ENCODE data around the gene CLMN.

CLMN gene

GRCh38 chr14:95235351-95235750, 84.4 kb downstream of the CLMN start:
- no peak for DNase-seq

DNA sequence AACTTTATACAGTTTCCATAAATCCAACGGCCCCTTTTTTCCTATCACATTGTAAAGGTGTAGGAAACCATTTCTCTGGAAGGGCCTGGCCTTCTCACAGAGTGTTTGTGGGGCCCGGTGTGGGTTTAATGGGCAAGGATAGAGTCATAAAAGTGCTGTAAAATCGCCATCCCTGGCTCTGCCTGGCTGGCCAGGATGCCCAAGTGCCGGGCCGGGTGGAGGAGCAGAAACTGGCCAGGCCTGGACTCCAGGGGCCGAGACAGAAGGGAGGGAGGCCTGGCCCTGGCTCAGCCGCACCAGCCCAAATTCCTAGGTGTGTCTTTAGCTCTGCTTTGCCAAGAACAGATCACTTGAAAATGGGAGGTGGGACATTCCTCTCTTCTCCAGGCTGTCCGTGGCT, 85.3 kb downstream of the CLMN start:
- DNase-seq: no peak

DNA sequence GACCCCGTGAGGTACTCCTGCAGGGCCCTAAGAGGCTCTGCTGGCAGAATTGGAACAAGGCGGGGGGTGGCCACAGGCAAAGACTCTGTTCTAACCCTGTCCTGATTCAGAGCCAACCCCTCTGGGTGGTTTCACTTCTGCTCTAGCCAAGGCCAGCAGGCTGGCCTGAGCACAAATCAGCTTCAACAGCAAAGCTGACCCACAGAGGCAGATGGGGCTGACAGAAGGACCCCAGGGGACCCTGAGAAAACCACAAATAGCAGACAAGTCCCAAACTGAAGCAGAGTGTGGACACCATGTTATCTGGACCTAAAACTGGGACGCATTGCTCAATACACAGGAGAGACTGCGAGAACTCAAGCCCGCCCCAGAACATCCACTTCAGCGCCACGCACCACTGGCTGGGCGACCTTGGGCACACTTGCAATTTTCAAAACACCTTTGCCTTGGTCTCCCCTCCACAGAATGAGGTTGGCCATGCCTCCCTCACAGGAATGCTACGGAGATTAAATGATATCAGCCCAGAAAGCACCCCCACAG, 85.9 kb downstream of the CLMN start:
- no peak for DNase-seq

DNA sequence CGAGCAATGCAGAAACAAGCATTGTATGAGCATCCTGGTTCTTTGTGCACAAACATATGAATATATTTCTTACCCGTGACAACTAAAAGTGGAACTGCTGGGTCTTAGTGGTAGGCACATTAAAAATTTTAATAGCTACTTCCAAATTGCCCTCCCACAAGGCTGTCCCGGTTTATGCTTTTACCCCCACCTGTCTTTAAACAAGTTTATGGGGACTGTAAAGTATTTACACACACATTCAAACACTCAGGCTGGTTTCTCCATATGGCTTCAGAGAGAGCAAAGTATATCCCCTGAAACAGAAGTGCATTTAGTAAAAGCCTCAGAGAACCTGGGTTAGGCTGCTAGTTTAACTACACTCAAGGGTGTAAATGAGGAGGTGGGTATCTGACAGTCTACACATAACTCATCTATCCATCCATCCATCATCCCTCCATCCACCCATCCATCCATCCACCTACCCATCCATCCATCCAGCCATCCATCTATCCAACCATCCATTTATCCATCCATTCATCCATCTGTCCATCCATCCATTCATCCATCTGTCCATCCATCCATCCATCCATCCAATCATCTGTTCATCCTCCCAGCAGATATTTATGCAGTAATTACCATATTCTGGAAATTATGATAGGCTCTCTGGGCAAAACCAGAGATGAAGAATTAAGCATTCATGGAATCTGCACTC, 86.7 kb downstream of the CLMN start:
- DNase-seq: no peak

DNA sequence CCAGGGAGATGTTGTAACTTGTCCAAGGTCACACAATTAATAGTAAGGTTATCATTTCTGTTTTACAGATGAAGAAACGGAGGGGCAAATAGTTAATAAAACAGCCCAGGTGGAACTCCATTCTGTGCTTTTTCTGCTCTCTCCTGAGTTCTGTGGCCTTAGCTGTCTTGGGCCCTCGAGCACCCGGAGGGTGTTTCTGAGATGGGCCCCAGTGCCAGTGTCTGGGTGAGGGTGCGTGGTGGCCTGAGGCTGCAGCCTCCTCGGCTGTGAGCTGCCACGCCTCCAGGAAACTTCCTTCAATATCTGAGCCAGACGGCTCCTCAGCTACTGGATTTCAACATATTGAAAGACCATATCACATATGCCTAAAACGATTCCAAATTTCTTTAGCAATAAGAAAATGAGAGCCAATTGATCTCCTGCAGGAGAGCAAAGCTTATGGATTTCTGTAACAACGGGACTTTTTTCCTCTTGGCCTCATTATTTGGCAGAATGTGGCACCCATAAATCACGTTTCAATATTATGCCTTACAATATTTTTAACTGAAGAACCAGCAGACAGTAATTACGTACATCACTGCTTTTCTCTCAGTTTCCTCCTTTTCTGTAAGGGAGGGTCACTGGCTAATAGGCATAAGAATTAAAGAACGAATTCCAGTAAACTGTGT, 87.6 kb downstream of the CLMN start:
- DNase-seq: no peak

GRCh38 chr14:95229749-95230148, 90.0 kb downstream of the CLMN start:
- DNase-seq: no peak

- DNase-seq: no peak
Measured at GRCh38 chr14:95228240-95228639, 91.5 kb downstream of the CLMN start.

DNA sequence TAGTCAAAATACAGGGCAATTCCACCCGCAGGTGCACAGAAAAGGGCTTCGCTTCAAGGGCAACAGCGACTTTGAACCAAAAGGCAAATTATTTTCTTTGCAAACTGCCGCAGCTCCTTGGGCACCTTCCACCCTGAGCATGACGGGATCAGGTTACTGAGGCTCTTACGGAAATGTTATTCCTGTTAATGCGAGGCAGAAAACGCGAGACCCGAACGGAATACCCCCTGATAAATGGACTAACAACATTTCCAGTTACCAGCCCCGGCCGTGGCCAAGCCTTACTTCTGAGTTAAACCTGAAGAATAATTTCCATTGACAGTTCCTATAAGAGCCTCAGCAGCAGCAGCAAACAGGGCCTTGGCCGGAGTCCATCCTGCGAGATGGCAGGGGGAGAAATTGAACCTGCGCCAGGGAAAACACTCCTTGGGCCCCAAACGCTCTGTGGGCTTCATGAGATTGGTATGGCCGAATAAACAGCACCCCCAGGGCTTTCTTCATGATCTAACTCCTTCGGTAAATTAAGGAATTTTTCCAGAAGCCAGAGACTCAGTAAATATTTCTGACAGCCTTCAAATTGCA, 92.3 kb downstream of the CLMN start:
- no peak for DNase-seq

- DNase-seq: no peak
Measured at GRCh38 chr14:95226801-95227200, 92.9 kb downstream of the CLMN start.

- no peak for DNase-seq
Measured at GRCh38 chr14:95225251-95225887, 94.3 kb downstream of the CLMN start.

- no peak for DNase-seq
Measured at GRCh38 chr14:95222870-95223398, 96.8 kb downstream of the CLMN start.

- no peak for DNase-seq
Measured at GRCh38 chr14:95222151-95222631, 97.5 kb downstream of the CLMN start.

DNA sequence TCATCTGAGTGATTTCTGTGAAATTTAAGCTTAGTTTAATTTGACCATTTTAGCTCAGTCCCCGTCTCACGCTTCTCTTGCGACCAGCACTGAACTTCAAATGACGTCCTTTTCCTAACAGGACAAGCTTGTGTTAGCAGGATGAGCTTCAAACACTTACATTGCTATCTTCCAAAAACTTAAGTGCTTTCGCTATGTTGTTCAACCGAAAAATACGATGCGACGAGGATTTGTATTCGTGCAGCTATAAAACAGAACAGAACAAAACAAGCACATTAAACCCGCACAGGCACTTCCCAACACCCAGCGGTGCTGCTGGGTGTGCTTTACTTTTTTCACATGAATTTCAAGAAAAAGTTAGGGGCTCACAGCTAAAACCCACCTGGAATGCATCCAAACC, 98.2 kb downstream of the CLMN start:
- DNase-seq: no peak

GRCh38 chr14:95220663-95221231, 99.0 kb downstream of the CLMN start:
- no peak for DNase-seq

GRCh38 chr14:95218472-95219193, 101.1 kb downstream of the CLMN start:
- DNase-seq: no peak

DNA sequence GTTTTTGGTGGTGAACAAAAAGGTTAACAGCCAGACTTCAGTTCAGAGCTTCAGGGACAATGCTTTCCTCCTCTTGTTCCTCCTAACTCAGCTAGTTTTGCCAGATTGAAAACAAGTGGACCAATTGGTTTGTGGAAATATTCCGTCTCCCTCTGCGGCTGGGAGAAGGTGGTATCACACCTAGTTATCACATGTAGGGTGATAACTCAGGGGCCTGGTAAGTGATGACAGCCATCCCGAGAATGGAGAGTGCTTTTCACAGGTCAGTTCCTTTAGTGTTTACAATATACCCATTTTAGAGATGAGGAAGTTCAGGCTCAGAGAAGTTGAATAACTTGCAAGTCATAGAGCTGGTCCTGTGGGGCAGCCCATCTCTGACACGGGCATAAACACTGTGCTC, 101.7 kb downstream of the CLMN start:
- no peak for DNase-seq

- no peak for DNase-seq
Measured at GRCh38 chr14:95217391-95217900, 102.3 kb downstream of the CLMN start.

- no peak for DNase-seq
Measured at GRCh38 chr14:95216008-95216407, 103.7 kb downstream of the CLMN start.

GRCh38 chr14:95215094-95215725, 104.5 kb downstream of the CLMN start:
- DNase-seq: no peak

DNA sequence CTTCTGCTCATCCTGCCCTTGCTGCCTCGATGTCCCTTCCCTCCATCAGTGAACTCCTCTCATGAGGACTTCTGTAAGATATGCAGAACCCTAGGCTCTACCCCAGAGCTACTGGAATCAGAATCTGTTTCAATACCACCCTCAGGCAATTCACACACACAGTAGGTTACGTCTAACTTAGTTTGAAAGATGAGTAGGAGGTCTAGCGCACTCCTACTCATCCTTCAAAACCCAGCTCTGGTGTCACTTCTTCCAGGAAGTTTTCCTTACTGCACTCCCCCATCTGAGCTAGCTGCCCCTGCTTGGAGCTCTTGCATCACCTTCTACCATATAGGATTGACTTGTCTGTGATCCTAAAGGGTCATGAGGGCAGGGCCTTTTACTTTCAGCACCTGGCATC, 105.9 kb downstream of the CLMN start:
- DNase-seq: no peak

DNA sequence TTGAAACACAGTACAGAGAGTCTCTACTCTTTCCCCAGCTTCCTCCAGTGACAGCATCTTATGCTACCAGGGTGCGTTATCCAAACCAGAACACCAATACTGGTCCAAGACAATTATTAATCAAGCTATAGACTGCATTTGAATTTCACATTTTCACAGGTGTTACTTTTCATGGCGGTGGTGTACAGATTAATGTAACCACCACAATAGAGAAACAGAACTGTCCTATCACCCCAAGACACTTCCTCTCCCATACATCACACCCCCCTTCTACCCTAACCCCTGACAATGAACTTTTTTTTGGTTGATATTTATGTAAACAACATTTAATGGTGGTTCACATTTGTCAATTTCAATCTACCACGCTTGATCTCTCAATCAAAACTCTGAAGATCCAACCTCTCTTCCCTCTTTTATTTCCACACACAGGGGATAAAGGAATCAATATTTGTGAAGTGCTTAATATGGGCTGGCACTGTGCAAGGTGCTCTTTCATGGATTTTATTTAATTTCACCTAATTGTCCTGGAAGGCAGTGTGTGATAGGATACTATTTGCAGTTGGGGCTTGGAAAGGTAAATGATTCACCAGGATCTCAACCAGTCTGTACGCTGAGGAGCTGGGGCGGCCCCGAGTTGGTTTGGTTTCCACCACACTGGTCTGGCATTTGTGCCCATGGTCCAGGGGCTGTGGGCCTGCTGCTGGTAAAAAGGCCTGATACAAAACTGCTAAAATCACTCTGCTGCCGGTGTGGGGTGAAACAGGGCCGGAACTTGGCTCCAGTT, 107.8 kb downstream of the CLMN start:
- DNase-seq: no peak
